Stimulated activated naive CD8-positive, alpha-beta T cell treated with anti-CD3 and anti-CD28 coated beads, Interleukin-15, amount 100 ng/mL, for 72 hours (primary cell): ENCODE measurements around the gene HSPA14.
"Not testable (repeated sequence)": the region's sequence is repeated elsewhere in the genome, so short reads cannot be mapped to it uniquely, and the experiment has no call there.

ENCODE experiments used
- ATAC-seq: fragments of 150-1000 bp; cut with Tn5 transposase; 2 replicates; pipeline ENCODE4 v1.10.0; 2021; ENCODE audit warnings: mild to moderate bottlenecking, moderate library complexity
- DNase-seq, 2 donors: peaks; one replicate each; pipeline ENCODE4 v3.0.0; 2021 to 2022
- H3K27ac Mint-ChIP-seq, 2 donors: one replicate each; pipeline ENCODE4 v1.8.0; 2022; ENCODE audit warnings: mild to moderate bottlenecking in 2 of 2, mixed read lengths in 2 of 2, moderate library complexity in 2 of 2
- H3K27me3 Mint-ChIP-seq: one replicate; pipeline ENCODE4 v1.8.0; 2022; ENCODE audit warnings: mixed read lengths
- H3K4me1 Mint-ChIP-seq: one replicate; pipeline ENCODE4 v1.8.0; 2022; ENCODE audit warnings: mild to moderate bottlenecking, mixed read lengths
- H3K4me3 Mint-ChIP-seq, 2 donors: one replicate each; pipeline ENCODE4 v1.8.0; 2022; ENCODE audit warnings: mild to moderate bottlenecking in 2 of 2, mixed read lengths in 2 of 2, moderate library complexity in 1 of 2
- H3K9me3 Mint-ChIP-seq, 2 donors: one replicate each; pipeline ENCODE4 v1.8.0; 2022; ENCODE audit warnings: mixed read lengths in 2 of 2

Gene HSPA14

GRCh38 chr10:14905890-14906289 lies 67.8 kb downstream of the HSPA14 start:
- Mint-ChIP-seq H3K9me3 (peaks cover 0 to 3% of the 10 kb centered on the region in 2 donors), H3K27me3 (no peaks in the 10 kb centered on the region), H3K4me3 (no peak overlapping the region), H3K4me1 (peaks cover 5% of the 10 kb centered on the region), H3K27ac (no peak overlapping the region)
- DNase-seq (no peak), ATAC-seq (no peak)

GRCh38 chr10:14906765-14907164 lies 68.7 kb downstream of the HSPA14 start:
- Mint-ChIP-seq H3K9me3 (peaks cover 0 to 3% of the 10 kb centered on the region in 2 donors), H3K4me3 (no peak overlapping the region), H3K4me1 (peaks cover 6% of the 10 kb centered on the region), H3K27ac (no peak overlapping the region), H3K27me3 (no peaks in the 10 kb centered on the region)
- ATAC-seq (no peak), DNase-seq (no peak)

GRCh38 chr10:14907591-14907990 lies 69.5 kb downstream of the HSPA14 start:
- peak overlapping the region in 1 of 2 donors; percentile 42 for H3K27ac Mint-ChIP-seq
- H3K4me3 Mint-ChIP-seq, H3K9me3 Mint-ChIP-seq, H3K27me3 Mint-ChIP-seq, H3K4me1 Mint-ChIP-seq, ATAC-seq, DNase-seq: not testable (repeated sequence)

GRCh38 chr10:14909101-14909500 lies 71.0 kb downstream of the HSPA14 start:
- DNase-seq: no peak
- ATAC-seq: no peak
- peaks cover 6% of the 10 kb centered on the region for H3K4me1 Mint-ChIP-seq
- H3K27me3 Mint-ChIP-seq: no peaks in the 10 kb centered on the region
- H3K4me3 Mint-ChIP-seq: no peak overlapping the region
- no peak overlapping the region for H3K27ac Mint-ChIP-seq
- peaks cover 0 to 6% of the 10 kb centered on the region in 2 donors for H3K9me3 Mint-ChIP-seq

- Mint-ChIP-seq H3K9me3 (peaks cover 0 to 8% of the 10 kb centered on the region in 2 donors), H3K27ac (no peak overlapping the region), H3K27me3 (no peaks in the 10 kb centered on the region), H3K4me1 (peaks cover 18% of the 10 kb centered on the region), H3K4me3 (no peak overlapping the region)
- DNase-seq (no peak), ATAC-seq (no peak)
Observed at GRCh38 chr10:14910953-14911352, 72.8 kb downstream of the HSPA14 start.

GRCh38 chr10:14911801-14912200 lies 73.7 kb downstream of the HSPA14 start:
- peaks cover 0 to 16% of the 10 kb centered on the region in 2 donors for H3K9me3 Mint-ChIP-seq
- ATAC-seq (no peak), DNase-seq (no peak)
- no peaks in the 10 kb centered on the region for H3K27me3 Mint-ChIP-seq
- H3K27ac Mint-ChIP-seq: no peak overlapping the region
- H3K4me3 Mint-ChIP-seq: no peak overlapping the region
- peaks cover 21% of the 10 kb centered on the region for H3K4me1 Mint-ChIP-seq

GRCh38 chr10:14916600-14916999 lies 78.5 kb downstream of the HSPA14 start:
- DNase-seq: no peak
- H3K27ac Mint-ChIP-seq: no peak overlapping the region
- peaks cover 15% of the 10 kb centered on the region for H3K4me1 Mint-ChIP-seq
- ATAC-seq: no peak
- H3K9me3 Mint-ChIP-seq: peaks cover 0 to 14% of the 10 kb centered on the region in 2 donors
- H3K4me3 Mint-ChIP-seq: no peak overlapping the region
- H3K27me3 Mint-ChIP-seq: no peaks in the 10 kb centered on the region

GRCh38 chr10:14917827-14918226 lies 79.7 kb downstream of the HSPA14 start:
- H3K27me3 Mint-ChIP-seq: no peaks in the 10 kb centered on the region
- H3K27ac Mint-ChIP-seq: peak overlapping the region in 1 of 2 donors; percentile 4
- no peak overlapping the region for H3K4me3 Mint-ChIP-seq
- DNase-seq (no peak), ATAC-seq (no peak)
- peaks cover 15% of the 10 kb centered on the region for H3K4me1 Mint-ChIP-seq
- H3K9me3 Mint-ChIP-seq: peaks cover 0 to 14% of the 10 kb centered on the region in 2 donors

GRCh38 chr10:14918964-14919363 lies 80.9 kb downstream of the HSPA14 start:
- no peak for DNase-seq
- Mint-ChIP-seq H3K9me3 (peaks cover 0 to 11% of the 10 kb centered on the region in 2 donors), H3K27me3 (no peaks in the 10 kb centered on the region), H3K4me1 (peaks cover 15% of the 10 kb centered on the region), H3K27ac (no peak overlapping the region), H3K4me3 (no peak overlapping the region)
- no peak for ATAC-seq
